Measurements from ENCODE around the gene GAB1.

GAB1 gene

DNA sequence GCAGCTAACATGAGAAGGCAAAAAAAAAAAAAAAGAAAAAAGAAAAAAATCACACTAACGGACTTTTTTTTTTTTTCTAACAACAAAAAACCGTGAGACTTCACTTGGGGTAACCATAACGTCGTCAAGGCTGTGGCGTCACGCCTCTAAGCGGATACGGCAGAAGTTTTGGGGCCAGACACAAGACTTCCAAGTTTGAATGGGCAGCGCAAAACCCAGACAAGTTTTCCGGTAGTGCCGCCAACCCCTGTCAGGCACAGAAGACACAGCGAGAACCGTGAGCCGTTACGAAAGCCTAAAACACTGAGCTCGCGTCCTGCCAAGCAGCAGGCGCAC is 176.3 kb downstream of the GAB1 start:
- H3K4me3 ChIP-seq (ENCODE audit: low read depth, low read length), result peak overlapping the region; percentile 98
- TF ChIP-seq MAX (IDR thresholded peaks at IDR 0.05; ENCODE audit: low read depth, low read length) (no peak), MYC (IDR thresholded peaks at IDR 0.05; ENCODE audit: low read depth, low read length) (0 out of 2 replicates have a peak, but pooled peaks have one; percentile 22), POLR2A (IDR thresholded peaks at IDR 0.05; ENCODE audit: extremely low read depth, insufficient read length) (no peak), CTCF (IDR thresholded peaks at IDR 0.05; ENCODE audit: low read depth, low read length) (no peak)
- DNase-seq (ENCODE audit: low read depth), result no peak

GRCh38 chr4:143513314-143514168 is 176.9 kb downstream of the GAB1 start, which contains the start of gene SMARCA5:
SMARCA5 (plus strand) TSS chr4:143513702; CDS start chr4:143513925, 223 bp downstream.
- peak within 1 kb of the TSS; percentile 98 for H3K4me3 ChIP-seq (ENCODE audit: low read depth, low read length)
- peak; percentile 96 for DNase-seq (ENCODE audit: low read depth)
- 0 out of 2 replicates have a peak, but pooled peaks have one; percentile 39 for TF ChIP-seq MYC (IDR thresholded peaks at IDR 0.05; ENCODE audit: low read depth, low read length)
- peak; percentile 55 for TF ChIP-seq POLR2A (IDR thresholded peaks at IDR 0.05; ENCODE audit: extremely low read depth, insufficient read length)
- peak; percentile 46; the same call in 1 of the 2 replicates for TF ChIP-seq MAX (IDR thresholded peaks at IDR 0.05; ENCODE audit: low read depth, low read length)
- no peak for TF ChIP-seq CTCF (IDR thresholded peaks at IDR 0.05; ENCODE audit: low read depth, low read length)

GRCh38 chr4:143514169-143514495 is 177.5 kb downstream of the GAB1 start:
- DNase-seq (ENCODE audit: low read depth), result no peak
- no peak for TF ChIP-seq POLR2A (IDR thresholded peaks at IDR 0.05; ENCODE audit: extremely low read depth, insufficient read length)
- H3K4me3 ChIP-seq (ENCODE audit: low read depth, low read length), result peak overlapping the region; percentile 98

DNA sequence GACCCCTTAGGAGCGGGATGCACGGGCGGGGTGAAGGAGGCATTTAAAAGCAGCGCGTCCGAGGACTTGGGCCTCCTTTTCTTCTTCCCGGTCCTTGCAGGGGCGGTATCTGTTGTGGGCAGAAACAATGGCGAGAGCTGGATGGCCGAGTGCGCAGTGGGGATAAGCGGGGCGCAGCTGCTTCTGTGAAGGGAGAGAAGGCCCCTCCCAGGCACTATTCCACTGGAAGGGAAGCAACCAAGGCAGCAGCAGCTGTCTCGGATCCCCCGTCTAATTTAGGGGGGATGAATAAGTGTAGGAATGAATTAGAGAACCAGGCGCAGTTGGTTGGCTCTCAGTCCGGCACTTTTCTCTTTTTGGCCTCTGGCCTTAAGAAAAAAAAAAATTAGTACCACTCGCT is 177.8 kb downstream of the GAB1 start:
- TF ChIP-seq MAX (IDR thresholded peaks at IDR 0.05; ENCODE audit: low read depth, low read length) (no peak), POLR2A (IDR thresholded peaks at IDR 0.05; ENCODE audit: extremely low read depth, insufficient read length) (no peak), CTCF (IDR thresholded peaks at IDR 0.05; ENCODE audit: low read depth, low read length) (no peak), MYC (IDR thresholded peaks at IDR 0.05; ENCODE audit: low read depth, low read length) (no peak)
- peak; percentile 54 for DNase-seq (ENCODE audit: low read depth)
- peak overlapping the region; percentile 98 for H3K4me3 ChIP-seq (ENCODE audit: low read depth, low read length)

DNA sequence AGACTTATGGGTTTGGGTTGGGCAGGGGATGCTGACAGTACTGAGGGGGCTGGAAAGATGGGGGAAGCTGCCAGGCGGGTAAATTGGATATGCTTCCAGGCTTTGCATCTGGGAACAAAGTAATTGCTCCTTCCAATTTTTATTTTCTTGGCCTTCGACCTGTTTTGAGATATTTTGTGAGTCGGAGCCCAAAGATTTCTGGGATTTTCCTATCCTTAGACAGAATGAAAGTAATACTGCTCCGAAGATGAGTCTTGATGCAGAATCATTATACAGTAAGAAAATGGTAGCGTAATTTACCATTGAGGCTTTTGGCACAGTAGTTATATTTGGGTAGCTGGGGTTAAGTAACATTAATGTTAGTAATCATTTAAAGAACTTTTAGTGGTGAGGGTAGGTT is 178.2 kb downstream of the GAB1 start:
- TF ChIP-seq MAX (IDR thresholded peaks at IDR 0.05; ENCODE audit: low read depth, low read length) (no peak), POLR2A (IDR thresholded peaks at IDR 0.05; ENCODE audit: extremely low read depth, insufficient read length) (no peak), CTCF (IDR thresholded peaks at IDR 0.05; ENCODE audit: low read depth, low read length) (no peak), MYC (IDR thresholded peaks at IDR 0.05; ENCODE audit: low read depth, low read length) (no peak)
- peak overlapping the region; percentile 98 for H3K4me3 ChIP-seq (ENCODE audit: low read depth, low read length)
- DNase-seq (ENCODE audit: low read depth), result no peak

DNA sequence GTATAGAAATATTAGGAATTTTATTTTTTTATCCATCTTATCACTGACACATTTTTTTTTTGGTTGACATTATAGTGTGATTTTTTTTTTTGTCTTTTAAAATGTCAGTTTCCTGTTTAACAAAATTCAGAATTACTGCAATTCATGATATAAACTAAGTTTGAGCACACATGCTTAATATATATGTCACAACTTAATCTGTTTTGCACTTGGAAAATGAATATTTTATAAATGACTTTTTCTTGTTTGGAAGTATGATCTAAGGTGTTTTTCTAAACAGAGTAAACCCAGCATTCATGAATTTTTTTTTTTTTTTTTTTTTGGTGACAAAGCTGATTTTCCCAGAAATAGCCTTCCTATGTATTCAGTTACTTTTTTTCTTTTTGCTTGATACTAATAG is 179.2 kb downstream of the GAB1 start:
- DNase-seq (ENCODE audit: low read depth), result no peak
- TF ChIP-seq POLR2A (IDR thresholded peaks at IDR 0.05; ENCODE audit: extremely low read depth, insufficient read length) (no peak), MYC (IDR thresholded peaks at IDR 0.05; ENCODE audit: low read depth, low read length) (no peak), MAX (IDR thresholded peaks at IDR 0.05; ENCODE audit: low read depth, low read length) (no peak), CTCF (IDR thresholded peaks at IDR 0.05; ENCODE audit: low read depth, low read length) (no peak)
- peak overlapping the region; percentile 98 for H3K4me3 ChIP-seq (ENCODE audit: low read depth, low read length)
